ENCODE data around the gene CALML3.

The CALML3 gene

DNA sequence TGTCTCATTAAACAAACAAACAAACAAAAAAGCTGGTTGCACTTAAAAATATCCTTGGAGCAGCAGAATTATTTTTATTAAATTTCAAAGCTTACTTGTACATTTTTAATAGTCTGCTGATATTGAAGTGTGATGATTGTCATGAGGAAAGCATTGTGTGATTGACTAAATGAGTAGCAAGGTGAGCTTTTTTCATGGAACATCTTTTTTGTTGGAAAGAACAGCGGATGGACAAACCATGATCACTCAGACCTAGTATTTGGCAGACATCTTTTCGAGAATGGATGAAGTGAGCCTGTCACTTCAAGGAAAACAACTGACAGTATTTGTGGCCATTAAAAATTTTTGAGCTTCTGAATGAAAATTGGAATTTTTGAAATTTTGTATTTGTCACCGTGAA is 5.7 kb upstream of the CALML3 start:
- no peak for ATAC-seq (ENCODE audit: low read depth)
- Mint-ChIP-seq H3K9me3 (no peaks in the 10 kb centered on the region), H3K36me3 (no peaks in the 10 kb centered on the region), H3K27me3 (peaks cover 11% of the 10 kb centered on the region), H3K4me3 (no peak overlapping the region), H3K27ac (no peak overlapping the region), H3K4me1 (no peaks in the 10 kb centered on the region)
- no peak for DNase-seq (ENCODE audit: low spot score in 2 of 2)

DNA sequence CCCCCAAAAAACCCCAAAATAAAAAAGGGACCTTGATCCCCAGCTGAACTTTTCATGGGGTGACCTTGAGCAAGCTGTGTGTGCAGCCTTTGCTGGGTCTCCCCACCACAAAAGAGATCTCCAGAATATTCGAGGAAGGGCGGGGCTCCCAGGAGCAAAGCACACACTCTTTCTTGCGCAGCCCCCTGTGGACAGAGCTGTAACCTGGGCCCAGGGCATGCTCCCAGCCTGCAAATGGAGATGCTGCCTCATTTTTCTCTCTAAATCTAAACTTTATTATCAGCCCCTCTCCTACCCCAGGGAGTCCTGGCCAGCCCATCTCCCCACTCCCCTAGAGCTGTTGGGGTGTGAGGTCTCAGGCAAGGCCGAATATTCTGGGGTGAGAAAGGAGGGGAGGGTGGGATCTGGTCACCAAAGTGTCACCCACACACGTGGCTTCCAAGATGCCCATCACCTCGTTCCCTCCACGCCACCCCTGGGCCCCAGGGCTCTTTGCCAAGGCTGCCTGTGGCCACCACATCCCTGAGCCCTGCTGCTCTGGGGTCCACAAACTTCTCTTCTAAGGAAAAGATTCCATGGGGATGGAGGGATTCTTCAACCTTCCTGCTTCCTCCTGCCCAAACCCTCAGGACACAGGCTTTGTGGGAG is 1.7 kb upstream of the CALML3 start:
- no peak for ATAC-seq (ENCODE audit: low read depth)

DNA sequence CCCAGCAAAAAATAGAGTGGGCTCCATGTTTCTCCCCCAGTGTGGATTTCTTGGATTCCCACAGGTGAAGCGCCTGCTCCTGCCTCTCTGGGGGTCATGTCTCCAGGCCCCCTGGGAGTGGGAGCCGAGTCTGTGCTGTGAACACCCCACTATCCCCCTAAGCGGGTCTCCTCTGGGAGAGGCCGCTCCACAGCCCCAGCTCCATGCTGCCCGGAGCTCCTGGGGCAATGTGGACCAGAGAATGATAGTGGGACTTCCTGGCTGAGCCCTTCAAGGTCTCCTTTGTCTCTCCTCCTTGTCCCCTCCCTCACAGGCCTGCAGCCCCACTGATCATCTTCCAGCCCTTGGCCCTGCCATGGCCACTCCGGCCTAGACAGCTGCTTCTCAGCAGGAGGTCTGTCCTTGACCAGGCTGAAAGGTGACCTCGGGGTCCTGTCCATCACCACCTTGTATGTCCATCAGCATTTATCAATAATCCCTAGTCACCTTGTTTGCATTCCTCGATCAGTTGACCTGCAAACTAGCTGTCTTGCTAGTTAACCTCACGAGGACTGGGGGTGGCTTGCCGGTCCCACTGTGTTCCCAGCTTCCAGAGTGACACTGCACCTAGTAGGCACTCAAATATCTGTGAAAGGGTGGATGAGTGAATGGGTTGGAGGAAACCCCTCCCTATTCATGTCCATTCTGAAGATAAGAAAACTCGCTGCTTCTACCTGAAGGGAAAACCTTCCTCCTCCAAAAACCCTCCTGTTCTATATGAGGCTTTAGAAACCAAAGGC is 776 bp upstream of the CALML3 start:
- Mint-ChIP-seq H3K4me3 (no peak overlapping the region), H3K9me3 (no peaks in the 10 kb centered on the region), H3K36me3 (no peaks in the 10 kb centered on the region), H3K27me3 (peaks cover 7% of the 10 kb centered on the region), H3K4me1 (no peaks in the 10 kb centered on the region), H3K27ac (no peak overlapping the region)
- DNase-seq (ENCODE audit: low spot score in 2 of 2) (no peak), ATAC-seq (ENCODE audit: low read depth) (no peak)

More for the DNA sequence above, 1.7 kb upstream of the CALML3 start:
- H3K4me3 Mint-ChIP-seq, result no peak overlapping the region
- H3K36me3 Mint-ChIP-seq, result no peaks in the 10 kb centered on the region
- H3K27me3 Mint-ChIP-seq, result peaks cover 7% of the 10 kb centered on the region
- DNase-seq (ENCODE audit: low spot score in 2 of 2), result no peak
- no peak overlapping the region for H3K27ac Mint-ChIP-seq
- no peaks in the 10 kb centered on the region for H3K4me1 Mint-ChIP-seq
- H3K9me3 Mint-ChIP-seq, result no peaks in the 10 kb centered on the region

DNA sequence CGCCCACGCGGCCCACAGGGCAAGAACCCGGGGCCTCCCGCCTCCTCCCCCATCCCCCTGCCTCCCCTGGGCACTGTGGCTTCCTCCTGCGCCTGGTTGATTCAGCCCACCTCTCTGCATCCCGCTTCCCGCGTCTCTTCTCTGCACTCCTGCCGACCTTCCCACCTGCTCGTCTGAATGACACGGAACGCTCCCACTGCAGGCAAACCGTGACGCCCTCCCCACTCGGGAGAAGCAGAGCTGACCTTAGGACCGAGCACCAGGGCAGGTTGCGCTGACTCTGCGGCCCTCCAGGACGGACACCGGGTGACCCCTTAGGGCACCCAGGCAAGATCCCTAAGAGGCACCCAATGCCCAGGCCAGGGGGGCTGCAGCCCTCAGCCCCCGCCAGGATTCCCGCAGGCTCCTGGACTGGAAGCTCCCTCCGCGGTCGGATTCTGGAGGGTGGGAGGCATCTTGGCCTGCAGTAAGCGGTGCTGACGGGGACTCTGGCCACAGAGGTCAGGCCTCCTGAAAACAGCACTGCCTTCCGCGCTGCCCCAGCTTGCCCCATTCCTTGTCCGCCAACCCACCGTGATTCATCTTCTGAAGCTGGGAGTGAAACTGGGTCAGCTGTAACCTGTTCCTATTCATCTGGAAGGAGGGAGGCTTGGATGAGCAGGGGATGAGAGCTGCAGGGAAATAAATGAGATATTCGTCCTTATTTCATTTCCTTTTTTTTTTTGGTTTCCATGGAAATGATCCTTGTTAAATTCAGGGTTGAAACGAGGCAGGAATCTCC is 990 bp downstream of the CALML3 start:
- Mint-ChIP-seq H3K4me1 (no peaks in the 10 kb centered on the region), H3K9me3 (no peaks in the 10 kb centered on the region), H3K4me3 (no peak overlapping the region), H3K27me3 (peaks cover 6% of the 10 kb centered on the region), H3K27ac (no peak overlapping the region), H3K36me3 (no peaks in the 10 kb centered on the region)
- no peak for ATAC-seq (ENCODE audit: low read depth)
- DNase-seq (ENCODE audit: low spot score in 2 of 2), result no peak

DNA sequence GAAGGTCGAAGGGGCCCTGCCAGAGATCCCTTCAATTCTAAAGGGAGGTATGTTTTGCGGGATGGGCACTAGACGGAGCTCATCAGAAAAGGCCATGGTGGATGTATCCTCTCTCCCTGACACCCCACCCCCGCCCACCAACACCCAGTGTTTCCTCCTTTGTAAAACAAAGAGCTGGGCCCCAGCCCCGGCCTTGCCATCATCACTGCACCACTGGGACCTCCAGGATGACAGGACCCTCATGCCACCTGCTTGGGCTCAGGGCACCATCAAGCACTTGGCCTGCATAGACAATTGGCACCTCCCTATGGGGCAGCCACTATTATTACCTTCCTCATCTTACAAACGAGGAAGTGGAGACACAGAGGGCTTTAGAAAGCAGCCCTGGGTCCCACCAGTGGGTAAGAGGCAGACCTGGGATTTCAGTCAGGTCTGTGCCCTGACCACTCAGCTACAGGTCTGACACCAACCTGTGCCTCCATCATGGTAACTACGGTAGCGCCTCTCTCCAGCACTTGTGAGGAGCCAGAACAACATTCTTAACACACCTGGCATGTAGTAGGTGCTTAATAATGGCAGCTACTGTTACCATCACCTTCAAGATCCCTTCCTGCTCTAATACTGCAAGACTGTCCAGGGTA is 2.0 kb downstream of the CALML3 start:
- Mint-ChIP-seq H3K27ac (no peak overlapping the region), H3K4me3 (no peak overlapping the region)

DNA sequence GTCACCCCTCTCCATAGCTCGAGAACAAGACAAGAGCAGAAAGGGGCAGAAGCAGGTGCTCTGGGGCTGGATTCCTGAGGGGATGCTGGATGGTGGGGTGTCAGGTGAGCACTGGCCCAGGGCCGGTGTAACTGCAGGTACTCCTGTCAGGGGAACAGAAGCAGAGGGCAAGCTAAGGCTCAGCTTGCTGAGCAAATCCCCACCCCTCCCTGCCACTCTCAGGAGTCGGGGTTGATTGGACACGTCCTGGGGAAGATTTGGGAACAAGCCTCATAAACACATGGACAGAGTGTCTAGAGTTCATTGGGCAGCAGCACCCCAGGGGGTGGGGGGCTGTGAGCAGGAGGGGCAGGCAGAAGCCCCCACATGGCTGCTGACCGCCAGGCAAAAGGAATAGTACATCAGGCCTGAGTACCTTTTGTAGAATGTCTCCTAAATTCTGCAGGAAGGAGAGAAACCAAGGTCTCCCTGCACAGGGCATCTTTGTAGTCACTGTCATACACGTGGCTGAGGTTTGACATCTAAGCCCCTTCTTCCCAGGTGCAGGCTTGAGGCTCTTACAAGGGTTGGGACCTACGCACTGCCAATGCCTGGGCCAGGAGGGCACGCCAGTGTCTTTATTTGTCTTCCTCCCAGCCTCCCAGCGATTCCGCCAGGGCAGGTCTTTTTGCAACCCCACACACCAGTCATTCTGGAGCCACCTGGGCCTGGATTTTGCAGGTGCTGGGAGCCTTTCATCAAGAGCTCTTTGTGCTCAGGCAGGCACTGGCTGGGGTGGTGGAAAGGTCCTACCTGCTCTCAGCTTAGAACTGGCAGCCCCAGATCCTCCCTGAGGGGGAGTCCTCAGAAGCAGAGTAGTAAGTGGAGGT is 2.8 kb downstream of the CALML3 start:
- Mint-ChIP-seq H3K36me3 (no peaks in the 10 kb centered on the region), H3K9me3 (no peaks in the 10 kb centered on the region), H3K27me3 (peaks cover 8% of the 10 kb centered on the region), H3K4me3 (no peak overlapping the region), H3K4me1 (no peaks in the 10 kb centered on the region), H3K27ac (no peak overlapping the region)
- DNase-seq (ENCODE audit: low spot score in 2 of 2) (no peak), ATAC-seq (ENCODE audit: low read depth) (no peak)

More for the DNA sequence above, 2.0 kb downstream of the CALML3 start:
- peaks cover 8% of the 10 kb centered on the region for H3K27me3 Mint-ChIP-seq
- ATAC-seq (ENCODE audit: low read depth) (no peak), DNase-seq (ENCODE audit: low spot score in 2 of 2) (no peak)
- H3K36me3 Mint-ChIP-seq, result no peaks in the 10 kb centered on the region
- H3K9me3 Mint-ChIP-seq, result no peaks in the 10 kb centered on the region
- no peaks in the 10 kb centered on the region for H3K4me1 Mint-ChIP-seq

DNA sequence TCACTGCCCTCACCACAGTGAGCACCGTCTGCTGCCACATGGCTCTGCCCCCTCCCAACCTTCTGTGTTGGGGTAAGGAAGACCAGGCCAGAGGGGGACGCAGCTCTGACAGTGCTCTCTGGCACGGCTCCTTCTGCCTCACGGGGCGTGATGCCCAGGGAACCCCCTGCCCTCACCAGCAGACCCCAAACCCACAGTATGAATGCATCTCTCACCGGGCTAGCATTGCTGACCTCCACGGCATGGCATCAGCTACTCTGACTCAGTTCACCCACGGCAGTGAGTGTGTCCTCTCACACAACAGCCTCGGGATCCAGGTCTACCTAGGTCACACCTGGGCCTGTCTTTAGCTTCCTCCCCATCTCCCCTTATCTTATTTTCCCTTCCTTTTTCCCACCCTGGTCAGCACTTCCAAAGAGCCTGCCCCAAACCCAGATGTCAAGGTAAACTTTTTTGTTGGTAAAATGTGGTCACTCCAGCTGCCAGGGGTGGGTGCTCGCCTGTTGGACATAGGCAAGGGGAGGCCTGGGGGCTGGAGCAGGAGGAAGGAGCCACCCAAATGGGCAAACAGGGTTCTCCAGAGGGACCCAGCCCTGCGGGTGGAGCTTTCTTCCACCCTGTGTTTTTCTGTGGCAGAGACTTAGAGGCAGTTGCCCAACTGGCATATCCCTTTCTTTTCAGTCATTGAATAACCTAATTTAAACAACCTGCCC is 4.4 kb downstream of the CALML3 start:
- no peak for DNase-seq (ENCODE audit: low spot score in 2 of 2)

DNA sequence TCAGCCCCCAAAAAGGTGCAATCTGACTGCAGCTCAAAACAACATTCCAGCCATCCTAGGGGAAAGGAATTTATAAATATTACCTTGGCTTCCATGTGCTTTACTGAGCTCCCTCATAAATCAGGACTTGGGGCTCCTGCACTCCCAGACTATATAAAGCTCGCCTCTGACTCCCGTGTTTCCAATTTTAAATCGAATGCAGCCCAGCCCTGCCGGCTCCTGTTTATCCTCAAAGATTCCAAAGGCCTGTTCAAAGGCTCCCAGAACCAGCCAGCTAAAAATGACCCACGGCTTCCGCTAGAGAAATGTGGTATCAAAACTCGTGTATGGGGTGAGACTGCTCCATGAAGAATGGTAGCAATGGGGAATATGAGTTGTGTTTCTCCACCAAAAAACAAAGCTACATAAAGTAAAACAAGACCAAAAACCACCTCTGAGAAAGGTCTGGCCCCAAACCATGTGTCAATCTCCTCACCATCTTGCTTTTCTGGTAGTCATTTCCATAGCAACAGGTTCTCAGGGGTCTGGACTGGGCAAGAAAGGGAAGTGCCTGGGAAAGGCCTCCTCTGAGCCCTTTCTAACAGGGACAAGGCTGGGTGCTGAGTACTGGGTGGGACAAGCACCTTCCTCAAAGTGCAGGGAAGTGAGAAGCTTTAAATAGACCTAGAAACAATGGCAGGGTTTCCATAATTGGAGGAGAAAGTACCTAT is 5.1 kb downstream of the CALML3 start:
- Mint-ChIP-seq H3K4me1 (no peaks in the 10 kb centered on the region), H3K27me3 (peaks cover 7% of the 10 kb centered on the region), H3K27ac (no peak overlapping the region), H3K36me3 (no peaks in the 10 kb centered on the region), H3K9me3 (no peaks in the 10 kb centered on the region), H3K4me3 (no peak overlapping the region)
- no peak for DNase-seq (ENCODE audit: low spot score in 2 of 2)
- ATAC-seq (ENCODE audit: low read depth), result no peak

More for the DNA sequence above, 4.4 kb downstream of the CALML3 start:
- Mint-ChIP-seq H3K27ac (no peak overlapping the region), H3K9me3 (no peaks in the 10 kb centered on the region), H3K4me1 (no peaks in the 10 kb centered on the region), H3K27me3 (peaks cover 9% of the 10 kb centered on the region), H3K4me3 (no peak overlapping the region), H3K36me3 (no peaks in the 10 kb centered on the region)
- no peak for ATAC-seq (ENCODE audit: low read depth)

DNA sequence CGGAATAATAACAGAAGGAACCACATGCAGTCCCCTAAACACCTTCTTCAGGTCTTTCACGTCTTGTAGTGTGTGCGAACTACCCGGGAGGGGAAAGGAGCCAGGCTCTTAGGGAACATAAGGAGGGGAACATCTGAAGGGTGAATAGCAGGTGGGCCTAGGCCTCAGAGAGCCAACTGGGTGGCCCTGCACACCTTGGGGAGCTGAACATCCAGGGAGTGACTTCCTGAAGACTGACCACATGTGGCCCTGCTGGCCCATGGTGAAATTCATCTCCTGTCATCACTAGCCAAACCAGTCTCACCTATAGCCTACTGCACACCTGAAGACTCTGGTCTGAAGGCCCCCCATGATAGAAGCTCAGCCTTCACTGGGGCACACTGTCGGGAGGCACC is 5.6 kb downstream of the CALML3 start:
- Mint-ChIP-seq H3K4me3 (no peak overlapping the region), H3K36me3 (no peaks in the 10 kb centered on the region), H3K27me3 (peaks cover 7% of the 10 kb centered on the region), H3K9me3 (no peaks in the 10 kb centered on the region), H3K27ac (no peak overlapping the region), H3K4me1 (no peaks in the 10 kb centered on the region)
- DNase-seq (ENCODE audit: low spot score in 2 of 2), result no peak
- no peak for ATAC-seq (ENCODE audit: low read depth)

DNA sequence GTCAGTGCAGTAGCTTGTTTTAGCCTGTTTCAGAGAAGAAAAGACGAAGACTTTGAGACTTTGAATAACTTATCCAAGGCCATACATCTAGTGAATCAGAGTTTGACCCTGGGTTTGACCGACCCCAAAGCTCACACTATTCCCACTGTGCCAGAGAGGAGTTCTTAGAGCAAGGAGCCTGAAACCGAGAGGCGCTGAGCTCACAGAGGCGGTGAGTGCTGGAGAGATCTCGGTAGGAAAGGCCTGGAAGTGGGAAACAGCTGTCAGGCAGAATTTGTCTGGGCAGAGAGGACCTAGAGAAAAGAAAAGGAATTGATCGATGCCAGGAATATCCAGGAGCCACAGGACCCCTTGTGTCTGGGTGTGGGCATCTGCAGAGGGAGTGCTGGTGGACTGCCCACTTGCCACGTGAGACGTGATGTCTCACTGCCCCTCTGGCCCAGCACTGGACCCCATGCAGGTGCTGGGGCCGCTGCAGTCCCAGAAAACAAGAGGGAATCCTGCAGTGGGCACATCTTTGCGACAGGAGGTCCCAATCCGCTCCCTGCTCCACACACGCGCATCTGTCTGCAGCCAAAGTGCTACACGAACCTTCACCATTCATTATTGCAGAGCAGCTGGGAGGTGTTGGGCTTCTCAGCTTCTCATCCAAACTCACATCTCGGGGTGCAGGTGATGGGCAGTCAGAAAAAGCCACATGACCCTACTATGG is 6.2 kb downstream of the CALML3 start:
- no peak overlapping the region for H3K4me3 Mint-ChIP-seq
- no peaks in the 10 kb centered on the region for H3K4me1 Mint-ChIP-seq
- ATAC-seq (ENCODE audit: low read depth) (no peak), DNase-seq (ENCODE audit: low spot score in 2 of 2) (no peak)
- no peak overlapping the region for H3K27ac Mint-ChIP-seq
- H3K9me3 Mint-ChIP-seq, result no peaks in the 10 kb centered on the region
- H3K27me3 Mint-ChIP-seq, result peaks cover 7% of the 10 kb centered on the region
- H3K36me3 Mint-ChIP-seq, result no peaks in the 10 kb centered on the region

DNA sequence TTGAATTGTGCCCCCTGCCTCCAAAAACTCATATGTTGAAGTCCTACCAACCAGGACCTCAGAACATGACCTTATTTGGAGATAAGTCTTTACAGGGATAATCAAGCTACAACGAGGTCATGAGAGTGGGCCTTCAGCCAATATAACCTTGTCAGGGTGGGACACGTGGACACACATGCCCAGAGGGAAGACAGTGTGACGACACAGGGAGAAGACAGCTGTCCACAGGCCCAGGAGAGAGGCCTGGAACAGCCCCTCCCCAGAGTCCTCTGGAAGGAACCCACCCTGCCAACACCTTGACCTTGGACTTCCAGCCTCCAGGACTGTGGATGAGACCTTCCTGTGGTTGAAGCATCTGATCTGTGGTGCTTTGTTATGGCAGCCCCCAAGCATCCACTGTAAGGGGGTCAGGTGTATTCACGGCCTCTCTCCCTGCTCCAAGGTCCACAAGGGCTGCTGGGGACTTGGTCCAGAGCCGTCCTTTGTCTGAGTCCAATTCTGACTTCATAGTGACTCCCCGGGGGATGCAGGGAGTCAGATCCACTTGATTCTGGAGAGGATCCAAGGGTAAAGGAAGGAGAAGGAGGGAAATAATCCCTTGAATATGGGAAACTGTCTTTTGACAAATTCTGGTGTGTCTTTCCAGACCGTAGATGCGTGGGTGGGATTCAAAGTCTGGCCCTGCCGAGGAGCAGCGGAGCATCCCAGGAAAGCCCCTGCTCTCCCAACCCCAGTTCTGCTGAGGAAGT is 7.0 kb downstream of the CALML3 start:
- Mint-ChIP-seq H3K4me3 (no peak overlapping the region), H3K27ac (no peak overlapping the region), H3K9me3 (no peaks in the 10 kb centered on the region), H3K36me3 (no peaks in the 10 kb centered on the region), H3K4me1 (no peaks in the 10 kb centered on the region), H3K27me3 (peaks cover 7% of the 10 kb centered on the region)
- no peak for DNase-seq (ENCODE audit: low spot score in 2 of 2)
- ATAC-seq (ENCODE audit: low read depth), result no peak

DNA sequence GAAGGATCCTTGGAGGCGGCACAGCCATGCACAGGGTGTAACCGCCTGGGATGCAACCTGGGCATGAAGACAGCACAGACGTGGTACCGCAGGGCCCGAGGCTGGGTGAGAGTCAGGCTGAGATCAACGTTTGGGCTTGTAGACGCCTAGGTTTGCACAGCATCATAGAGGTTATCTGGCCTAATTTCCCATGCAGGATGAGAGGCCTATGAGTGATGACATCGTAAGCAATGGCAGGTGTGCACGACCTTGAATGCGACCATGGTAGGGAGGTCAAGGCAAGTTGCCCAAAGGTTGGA is 7.5 kb downstream of the CALML3 start:
- peaks cover 7% of the 10 kb centered on the region for H3K27me3 Mint-ChIP-seq
- no peak overlapping the region for H3K4me3 Mint-ChIP-seq
- H3K9me3 Mint-ChIP-seq, result no peaks in the 10 kb centered on the region
- no peak overlapping the region for H3K27ac Mint-ChIP-seq
- no peaks in the 10 kb centered on the region for H3K36me3 Mint-ChIP-seq
- H3K4me1 Mint-ChIP-seq, result no peaks in the 10 kb centered on the region
- ATAC-seq (ENCODE audit: low read depth), result no peak
- no peak for DNase-seq (ENCODE audit: low spot score in 2 of 2)

Data from memory B cell (primary cell).